ENCODE data around the gene IDH3G. TPM values are rescaled to one million over a fixed set of nuclear protein-coding genes. Genes with fewer than 3 reads are reported as not detected.

IDH3G gene
- total RNA-seq, 6 experiments from 2014 or later, result 60.2 to 67.1 (median 62.8) TPM

DNA sequence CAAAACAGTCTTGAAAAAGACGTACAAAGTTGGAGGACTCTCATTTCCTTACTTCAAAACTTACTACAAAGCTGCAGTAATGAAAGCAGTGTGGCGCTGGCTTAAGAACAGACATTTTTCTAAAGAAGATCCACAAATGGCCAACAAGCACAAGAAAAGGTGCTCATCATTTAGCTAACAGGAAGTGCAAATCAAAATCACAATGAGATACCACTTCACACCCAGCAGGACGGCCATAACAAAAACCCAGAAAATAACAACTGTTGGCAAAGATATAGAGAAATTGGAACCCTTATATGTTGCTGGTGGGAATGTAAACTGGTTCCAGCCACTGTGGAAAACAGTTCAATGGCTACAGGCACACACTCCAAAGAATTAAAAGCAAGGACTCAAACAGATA is 32.8 kb upstream of the IDH3G start:
- Mint-ChIP-seq H3K27ac (no peak overlapping the region), H3K4me3 (no peak overlapping the region), H3K27me3 (ENCODE audit: insufficient read depth) (peaks cover 14% of the 10 kb centered on the region), H3K4me1 (ENCODE audit: low read depth) (no peaks in the 10 kb centered on the region), H3K36me3 (ENCODE audit: low read depth) (no peaks in the 10 kb centered on the region), H3K9me3 (no peaks in the 10 kb centered on the region)
- TF ChIP-seq, protein P1, sequence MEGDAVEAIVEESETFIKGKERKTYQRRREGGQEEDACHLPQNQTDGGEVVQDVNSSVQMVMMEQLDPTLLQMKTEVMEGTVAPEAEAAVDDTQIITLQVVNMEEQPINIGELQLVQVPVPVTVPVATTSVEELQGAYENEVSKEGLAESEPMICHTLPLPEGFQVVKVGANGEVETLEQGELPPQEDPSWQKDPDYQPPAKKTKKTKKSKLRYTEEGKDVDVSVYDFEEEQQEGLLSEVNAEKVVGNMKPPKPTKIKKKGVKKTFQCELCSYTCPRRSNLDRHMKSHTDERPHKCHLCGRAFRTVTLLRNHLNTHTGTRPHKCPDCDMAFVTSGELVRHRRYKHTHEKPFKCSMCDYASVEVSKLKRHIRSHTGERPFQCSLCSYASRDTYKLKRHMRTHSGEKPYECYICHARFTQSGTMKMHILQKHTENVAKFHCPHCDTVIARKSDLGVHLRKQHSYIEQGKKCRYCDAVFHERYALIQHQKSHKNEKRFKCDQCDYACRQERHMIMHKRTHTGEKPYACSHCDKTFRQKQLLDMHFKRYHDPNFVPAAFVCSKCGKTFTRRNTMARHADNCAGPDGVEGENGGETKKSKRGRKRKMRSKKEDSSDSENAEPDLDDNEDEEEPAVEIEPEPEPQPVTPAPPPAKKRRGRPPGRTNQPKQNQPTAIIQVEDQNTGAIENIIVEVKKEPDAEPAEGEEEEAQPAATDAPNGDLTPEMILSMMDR (IDR thresholded peaks at IDR 0.05), result no peak
- no peak for DNase-seq

DNA sequence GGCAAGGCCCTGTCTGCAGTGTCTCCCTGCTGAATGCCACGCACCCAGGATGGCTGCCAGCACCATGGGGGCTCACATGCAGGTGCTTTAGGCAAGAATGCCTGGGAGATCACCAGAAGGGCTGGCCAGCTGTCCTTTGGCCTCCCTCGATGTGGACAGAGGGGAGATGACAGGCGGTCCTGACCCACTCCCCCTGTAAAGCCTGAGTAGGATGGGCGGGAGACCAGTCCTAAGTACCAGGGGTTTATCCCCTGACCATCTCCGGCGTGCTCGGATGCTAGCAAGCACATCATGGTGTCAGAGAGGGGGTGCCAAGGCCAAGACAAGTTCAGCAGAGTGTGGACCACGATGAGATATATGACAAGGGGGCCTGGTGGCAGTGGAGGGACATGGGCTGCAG is 30.9 kb upstream of the IDH3G start:
- DNase-seq, result no peak
- H3K27ac Mint-ChIP-seq, result no peak overlapping the region
- no peak overlapping the region for H3K4me3 Mint-ChIP-seq
- no peaks in the 10 kb centered on the region for H3K36me3 Mint-ChIP-seq (ENCODE audit: low read depth)
- TF ChIP-seq, protein P1 (IDR thresholded peaks at IDR 0.05), result no peak
- H3K4me1 Mint-ChIP-seq (ENCODE audit: low read depth), result no peaks in the 10 kb centered on the region
- peaks cover 8% of the 10 kb centered on the region for H3K27me3 Mint-ChIP-seq (ENCODE audit: insufficient read depth)
- H3K9me3 Mint-ChIP-seq, result no peaks in the 10 kb centered on the region

DNA sequence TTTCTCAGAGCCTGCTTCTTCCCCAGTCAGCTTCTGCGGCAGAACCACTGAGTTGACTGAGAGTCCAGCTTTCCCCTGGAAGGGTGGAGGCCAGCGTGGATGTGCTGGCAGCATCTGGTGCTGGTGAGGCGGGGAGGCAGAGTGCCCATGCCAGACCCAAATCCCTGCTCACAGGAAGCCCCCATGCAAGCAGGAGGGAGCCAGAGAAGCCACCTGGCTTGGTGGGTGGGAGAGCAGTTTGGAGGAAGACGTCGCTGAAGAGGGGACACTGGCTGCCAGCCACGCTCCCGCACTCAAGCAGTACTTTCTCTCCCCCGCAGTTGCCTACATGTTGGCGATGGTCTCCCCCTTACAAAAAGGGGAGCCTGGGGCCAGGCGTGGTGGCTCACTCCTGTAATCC is 30.2 kb upstream of the IDH3G start:
- no peak overlapping the region for H3K27ac Mint-ChIP-seq
- TF ChIP-seq, protein P1 (IDR thresholded peaks at IDR 0.05), result no peak
- no peak overlapping the region for H3K4me3 Mint-ChIP-seq
- peaks cover 10% of the 10 kb centered on the region for H3K27me3 Mint-ChIP-seq (ENCODE audit: insufficient read depth)
- H3K4me1 Mint-ChIP-seq (ENCODE audit: low read depth), result no peaks in the 10 kb centered on the region
- no peaks in the 10 kb centered on the region for H3K9me3 Mint-ChIP-seq
- DNase-seq, result no peak
- H3K36me3 Mint-ChIP-seq (ENCODE audit: low read depth), result no peaks in the 10 kb centered on the region

DNA sequence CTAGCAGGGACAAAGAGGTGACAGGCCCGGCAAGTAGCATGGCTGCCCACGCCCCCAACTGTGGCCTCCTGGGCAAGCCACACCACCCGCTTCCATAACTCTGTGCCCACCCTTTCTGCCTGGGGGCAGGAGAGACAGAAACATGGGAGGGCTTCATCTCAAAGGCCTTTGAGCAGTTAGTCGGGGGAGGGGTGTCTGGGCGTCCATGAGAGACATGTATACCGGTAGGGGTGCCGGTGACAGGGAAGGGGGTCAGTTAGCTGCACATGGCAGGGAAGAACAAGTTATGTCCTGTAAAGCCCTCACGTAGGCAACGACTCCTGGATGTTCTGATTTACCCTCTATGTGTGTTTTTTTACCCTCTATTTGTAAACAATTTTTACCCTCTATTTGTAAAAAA is 26.9 kb upstream of the IDH3G start:
- Mint-ChIP-seq H3K9me3 (no peaks in the 10 kb centered on the region), H3K27me3 (ENCODE audit: insufficient read depth) (peaks cover 10% of the 10 kb centered on the region), H3K27ac (no peak overlapping the region), H3K4me3 (no peak overlapping the region), H3K36me3 (ENCODE audit: low read depth) (no peaks in the 10 kb centered on the region), H3K4me1 (ENCODE audit: low read depth) (no peaks in the 10 kb centered on the region)
- TF ChIP-seq, protein P1 (IDR thresholded peaks at IDR 0.05), result no peak
- DNase-seq, result no peak

DNA sequence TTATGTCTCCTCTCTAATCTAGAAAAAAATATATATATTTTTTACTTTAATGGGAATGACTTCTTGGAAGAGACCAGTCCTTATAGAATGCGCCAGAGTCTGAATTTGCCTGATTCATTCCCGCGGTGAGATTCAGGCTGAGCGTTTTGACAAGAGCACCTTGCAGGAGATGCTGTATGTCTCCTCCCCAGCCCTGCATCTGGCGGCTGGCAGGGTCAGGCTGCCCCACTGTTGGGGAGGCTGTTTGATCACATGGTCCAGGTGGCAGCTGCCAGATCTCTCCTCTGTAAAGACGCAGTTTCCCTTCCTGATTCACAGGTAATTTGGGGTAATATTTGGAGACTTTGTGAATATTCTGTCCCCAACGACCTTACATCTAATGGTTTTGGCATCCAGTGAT is 26.4 kb upstream of the IDH3G start:
- H3K4me3 Mint-ChIP-seq, result no peak overlapping the region
- no peaks in the 10 kb centered on the region for H3K4me1 Mint-ChIP-seq (ENCODE audit: low read depth)
- no peaks in the 10 kb centered on the region for H3K9me3 Mint-ChIP-seq
- DNase-seq, result no peak
- TF ChIP-seq, protein P1 (IDR thresholded peaks at IDR 0.05), result no peak
- H3K27me3 Mint-ChIP-seq (ENCODE audit: insufficient read depth), result peaks cover 10% of the 10 kb centered on the region
- no peaks in the 10 kb centered on the region for H3K36me3 Mint-ChIP-seq (ENCODE audit: low read depth)
- H3K27ac Mint-ChIP-seq, result no peak overlapping the region
